IMR-90 (cell line): ENCODE results near the gene NPLOC4.

Experiments
- BHLHE40 ChIP-seq: fragments of 150-350 bp; IDR thresholded peaks from 2 replicates; pipeline ENCODE4 v1.6.1; 2016; ENCODE audit warnings: mild to moderate bottlenecking, low read depth, low read length
- CEBPB ChIP-seq: IDR thresholded peaks from 2 replicates; pipeline ENCODE4 v1.6.1; 2012; ENCODE audit warnings: low read depth, low read length, improper control_type of control experiment
- CHD1 ChIP-seq: IDR thresholded peaks from 2 replicates; pipeline ENCODE4 v1.6.1; 2012; ENCODE audit warnings: low read depth, low read length, improper control_type of control experiment
- MAFK ChIP-seq: IDR thresholded peaks from 2 replicates; pipeline ENCODE4 v1.6.1; 2012; ENCODE audit warnings: low read depth, low read length, improper control_type of control experiment
- MAZ ChIP-seq: IDR thresholded peaks from 2 replicates; pipeline ENCODE4 v1.6.1; 2012; ENCODE audit warnings: low read depth, mild to moderate bottlenecking, low read length, improper control_type of control experiment, moderate library complexity, borderline replicate concordance
- MXI1 ChIP-seq: IDR thresholded peaks from 2 replicates; pipeline ENCODE4 v1.6.1; 2012; ENCODE audit warnings: low read depth, mild to moderate bottlenecking, low read length, moderate library complexity, borderline replicate concordance
- POLR2A ChIP-seq: IDR thresholded peaks from 2 replicates; pipeline ENCODE4 v1.6.1; 2012; ENCODE audit warnings: mild to moderate bottlenecking, low read depth, low read length
- RAD21 ChIP-seq: IDR thresholded peaks from 2 replicates; pipeline ENCODE4 v1.6.1; 2012; ENCODE audit warnings: low read length, improper control_type of control experiment
- RCOR1 ChIP-seq: IDR thresholded peaks from 2 replicates; pipeline ENCODE4 v1.6.1; 2012; ENCODE audit warnings: mild to moderate bottlenecking, low read length, improper control_type of control experiment; ENCODE audit not compliant: insufficient replicate concordance
- TF ChIP-seq, protein P1 (sequence below): conservative IDR thresholded peaks from 2 replicates; pipeline ENCODE4 v1.5.1; 2012; ENCODE audit warnings: mild to moderate bottlenecking, low read depth, low read length, improper control_type of control experiment
- TF ChIP-seq, protein P2 (sequence below): fragments of 150-350 bp; IDR thresholded peaks from 2 replicates; pipeline ENCODE4 v1.6.1; 2017; ENCODE audit warnings: mild to moderate bottlenecking, antibody characterized with exemption, low read length, low read depth

DNA sequence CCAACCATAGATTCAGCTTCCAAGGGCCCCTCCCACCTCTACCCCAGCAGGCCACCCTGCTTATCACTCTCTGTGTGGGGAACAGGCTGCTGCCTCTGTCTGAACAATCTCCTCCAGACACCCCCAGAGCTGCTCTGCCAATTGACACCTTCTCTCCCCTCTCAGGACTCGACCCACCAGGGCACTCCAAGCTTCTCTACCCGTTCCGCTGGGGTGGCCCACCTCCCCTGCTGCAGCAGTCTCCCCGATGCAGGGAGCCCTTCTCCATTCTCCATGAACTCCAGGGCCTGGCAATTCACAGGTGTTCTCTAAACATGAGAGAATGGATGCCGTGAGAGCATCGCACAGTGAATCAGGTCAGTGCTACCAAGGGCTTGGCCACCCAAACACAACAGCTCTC, 56.4 kb downstream of the NPLOC4 start:
- TF ChIP-seq, protein P1, sequence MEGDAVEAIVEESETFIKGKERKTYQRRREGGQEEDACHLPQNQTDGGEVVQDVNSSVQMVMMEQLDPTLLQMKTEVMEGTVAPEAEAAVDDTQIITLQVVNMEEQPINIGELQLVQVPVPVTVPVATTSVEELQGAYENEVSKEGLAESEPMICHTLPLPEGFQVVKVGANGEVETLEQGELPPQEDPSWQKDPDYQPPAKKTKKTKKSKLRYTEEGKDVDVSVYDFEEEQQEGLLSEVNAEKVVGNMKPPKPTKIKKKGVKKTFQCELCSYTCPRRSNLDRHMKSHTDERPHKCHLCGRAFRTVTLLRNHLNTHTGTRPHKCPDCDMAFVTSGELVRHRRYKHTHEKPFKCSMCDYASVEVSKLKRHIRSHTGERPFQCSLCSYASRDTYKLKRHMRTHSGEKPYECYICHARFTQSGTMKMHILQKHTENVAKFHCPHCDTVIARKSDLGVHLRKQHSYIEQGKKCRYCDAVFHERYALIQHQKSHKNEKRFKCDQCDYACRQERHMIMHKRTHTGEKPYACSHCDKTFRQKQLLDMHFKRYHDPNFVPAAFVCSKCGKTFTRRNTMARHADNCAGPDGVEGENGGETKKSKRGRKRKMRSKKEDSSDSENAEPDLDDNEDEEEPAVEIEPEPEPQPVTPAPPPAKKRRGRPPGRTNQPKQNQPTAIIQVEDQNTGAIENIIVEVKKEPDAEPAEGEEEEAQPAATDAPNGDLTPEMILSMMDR: no peak
- TF ChIP-seq MAFK (no peak), POLR2A (no peak), MAZ (no peak), CHD1 (no peak), MXI1 (no peak), BHLHE40 (no peak), CEBPB (no peak), RAD21 (no peak), RCOR1 (no peak)
- TF ChIP-seq, protein P2, sequence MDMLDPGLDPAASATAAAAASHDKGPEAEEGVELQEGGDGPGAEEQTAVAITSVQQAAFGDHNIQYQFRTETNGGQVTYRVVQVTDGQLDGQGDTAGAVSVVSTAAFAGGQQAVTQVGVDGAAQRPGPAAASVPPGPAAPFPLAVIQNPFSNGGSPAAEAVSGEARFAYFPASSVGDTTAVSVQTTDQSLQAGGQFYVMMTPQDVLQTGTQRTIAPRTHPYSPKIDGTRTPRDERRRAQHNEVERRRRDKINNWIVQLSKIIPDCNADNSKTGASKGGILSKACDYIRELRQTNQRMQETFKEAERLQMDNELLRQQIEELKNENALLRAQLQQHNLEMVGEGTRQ: no peak
